ENCODE measurements around the gene NUPR1. TPM values are rescaled to one million over a fixed set of nuclear protein-coding genes. Genes with fewer than 3 reads are reported as not detected.
A peak's percentile ranks its signal among the peaks of the same experiment; 100 is the strongest.
"Not testable (repeated sequence)": the region's sequence is repeated elsewhere in the genome, so short reads cannot be mapped to it uniquely, and the experiment has no call there.

The NUPR1 gene
- total RNA-seq, 4 donors from 2014 or later: 18.7 to 44.3 (median 22.6) TPM

GRCh38 chr16:28549301-28549899, 10.6 kb upstream of the NUPR1 start:
- intact Hi-C loops (cut with DNase I; ENCODE audit: low total_unique reads): no loop called here
- Histone ChIP-seq H3K4me1 (peaks cover 5% of the 10 kb centered on the region in 2 donors), H3K27me3 (no peaks in the 10 kb centered on the region), H3K9me3 (no peaks in the 10 kb centered on the region), H3K27ac (no peak overlapping the region), H3K36me3 (no peaks in the 10 kb centered on the region), H3K4me3 (no peak overlapping the region)
- in situ Hi-C loops (cut with MboI; ENCODE audit: low sequenced_read_pairs in 4 of 4): loop anchor here in 2 of 4 donors (5.0 to 25.0 kb wide), 2 partner anchors 57 to 288 kb away; partner anchors contain the start of genes APOBR (in 1 of the 2), CLN3 (in 1 of the 2) and TUFM (in 1 of the 2)
- DNase-seq (no peak), ATAC-seq (no peak)
- TF ChIP-seq POLR2A (IDR thresholded peaks at IDR 0.05) (no peak), CTCF (IDR thresholded peaks at IDR 0.05 in 4 of 5, conservative IDR thresholded peaks at IDR 0.05 in 1 of 5) (peak in 4 of 5 experiments; percentile 44 to 63 (median 53))

GRCh38 chr16:28548306-28548802, 9.6 kb upstream of the NUPR1 start:
- intact Hi-C loops (cut with DNase I; ENCODE audit: low total_unique reads) (loop anchor here (1.0 kb wide), 1 partner anchor 57 kb away; no protein-coding TSS in a partner anchor), in situ Hi-C loops (cut with MboI; ENCODE audit: low sequenced_read_pairs in 4 of 4) (loop anchor here in 2 of 4 donors (5.0 to 25.0 kb wide), 2 partner anchors 56 to 289 kb away; partner anchors contain the start of genes APOBR (in 1 of the 2), CLN3 (in 1 of the 2) and TUFM (in 1 of the 2))
- Histone ChIP-seq H3K9me3 (no peaks in the 10 kb centered on the region), H3K4me3 (no peak overlapping the region), H3K36me3 (no peaks in the 10 kb centered on the region), H3K4me1 (peaks cover 3 to 5% of the 10 kb centered on the region in 2 donors), H3K27ac (no peak overlapping the region), H3K27me3 (no peaks in the 10 kb centered on the region)
- ATAC-seq (no peak), DNase-seq (no peak)
- no peak for TF ChIP-seq CTCF (IDR thresholded peaks at IDR 0.05 in 4 of 5, conservative IDR thresholded peaks at IDR 0.05 in 1 of 5)
- TF ChIP-seq POLR2A (IDR thresholded peaks at IDR 0.05): no peak

- Histone ChIP-seq H3K9me3 (no peaks in the 10 kb centered on the region), H3K27me3 (no peaks in the 10 kb centered on the region), H3K27ac (no peak overlapping the region), H3K4me3 (no peak overlapping the region), H3K4me1 (peaks cover 0 to 3% of the 10 kb centered on the region in 2 donors), H3K36me3 (no peaks in the 10 kb centered on the region)
- no peak for DNase-seq
- no peak for TF ChIP-seq CTCF (IDR thresholded peaks at IDR 0.05 in 4 of 5, conservative IDR thresholded peaks at IDR 0.05 in 1 of 5)
- intact Hi-C loops (cut with DNase I; ENCODE audit: low total_unique reads) (no loop called here), in situ Hi-C loops (cut with MboI; ENCODE audit: low sequenced_read_pairs in 4 of 4) (loop anchor here in 2 of 4 donors (5.0 to 25.0 kb wide), 2 partner anchors 54 to 291 kb away; partner anchors contain the start of genes APOBR (in 1 of the 2), CLN3 (in 1 of the 2) and TUFM (in 1 of the 2))
- ATAC-seq: no peak
Measured at GRCh38 chr16:28546626-28547025, 7.9 kb upstream of the NUPR1 start.

- H3K27me3 ChIP-seq; H3K27ac ChIP-seq; H3K4me3 ChIP-seq; H3K36me3 ChIP-seq; H3K9me3 ChIP-seq; H3K4me1 ChIP-seq; DNase-seq; ATAC-seq; intact Hi-C loops (cut with DNase I; ENCODE audit: low total_unique reads): not testable (repeated sequence)
- in situ Hi-C loops (cut with MboI; ENCODE audit: low sequenced_read_pairs in 4 of 4): loop anchor here in 2 of 4 donors (5.0 to 25.0 kb wide), 2 partner anchors 54 to 291 kb away; partner anchors contain the start of genes APOBR (in 1 of the 2), CLN3 (in 1 of the 2) and TUFM (in 1 of the 2)
Measured at GRCh38 chr16:28545964-28546363, 7.2 kb upstream of the NUPR1 start.

- Histone ChIP-seq H3K4me1 (peaks cover 0 to 3% of the 10 kb centered on the region in 2 donors), H3K4me3 (no peak overlapping the region), H3K36me3 (no peaks in the 10 kb centered on the region), H3K27me3 (no peaks in the 10 kb centered on the region), H3K27ac (peak overlapping the region in 1 of 4 donors; percentile 6), H3K9me3 (no peaks in the 10 kb centered on the region)
- intact Hi-C loops (cut with DNase I; ENCODE audit: low total_unique reads): no loop called here
- DNase-seq (no peak), ATAC-seq (no peak)
- TF ChIP-seq POLR2A (IDR thresholded peaks at IDR 0.05) (no peak), CTCF (IDR thresholded peaks at IDR 0.05 in 4 of 5, conservative IDR thresholded peaks at IDR 0.05 in 1 of 5) (no peak)
- in situ Hi-C loops (cut with MboI; ENCODE audit: low sequenced_read_pairs in 4 of 4): loop anchor here in 2 of 4 donors (5.0 to 25.0 kb wide), 2 partner anchors 53 to 292 kb away; partner anchors contain the start of genes APOBR (in 1 of the 2), CLN3 (in 1 of the 2) and TUFM (in 1 of the 2)
Measured at GRCh38 chr16:28544998-28545397, 6.2 kb upstream of the NUPR1 start.
